HL-60 (cell line): ENCODE measurements around the gene MCL1.

Source experiments
- GABPA ChIP-seq: IDR thresholded peaks from 2 replicates; pipeline ENCODE4 v1.6.1; 2012; ENCODE audit warnings: low read depth
- POLR2AphosphoS5 ChIP-seq: IDR thresholded peaks from 2 replicates; pipeline ENCODE4 v1.6.1; 2012; ENCODE audit warnings: low read depth
- SPI1 ChIP-seq: IDR thresholded peaks from 2 replicates; pipeline ENCODE4 v1.6.1; 2012; ENCODE audit warnings: low read depth, mild to moderate bottlenecking, borderline replicate concordance
- TF ChIP-seq, protein P1 (sequence below): IDR thresholded peaks from one replicate; pipeline ENCODE4 v1.5.1; 2011; ENCODE audit warnings: low read length, control low read depth, inconsistent platforms; ENCODE audit not compliant: insufficient read depth
- TF ChIP-seq, protein P2 (sequence below): IDR thresholded peaks from 2 replicates; pipeline ENCODE4 v1.6.1; 2012; ENCODE audit warnings: low read depth; ENCODE audit not compliant: insufficient replicate concordance

DNA sequence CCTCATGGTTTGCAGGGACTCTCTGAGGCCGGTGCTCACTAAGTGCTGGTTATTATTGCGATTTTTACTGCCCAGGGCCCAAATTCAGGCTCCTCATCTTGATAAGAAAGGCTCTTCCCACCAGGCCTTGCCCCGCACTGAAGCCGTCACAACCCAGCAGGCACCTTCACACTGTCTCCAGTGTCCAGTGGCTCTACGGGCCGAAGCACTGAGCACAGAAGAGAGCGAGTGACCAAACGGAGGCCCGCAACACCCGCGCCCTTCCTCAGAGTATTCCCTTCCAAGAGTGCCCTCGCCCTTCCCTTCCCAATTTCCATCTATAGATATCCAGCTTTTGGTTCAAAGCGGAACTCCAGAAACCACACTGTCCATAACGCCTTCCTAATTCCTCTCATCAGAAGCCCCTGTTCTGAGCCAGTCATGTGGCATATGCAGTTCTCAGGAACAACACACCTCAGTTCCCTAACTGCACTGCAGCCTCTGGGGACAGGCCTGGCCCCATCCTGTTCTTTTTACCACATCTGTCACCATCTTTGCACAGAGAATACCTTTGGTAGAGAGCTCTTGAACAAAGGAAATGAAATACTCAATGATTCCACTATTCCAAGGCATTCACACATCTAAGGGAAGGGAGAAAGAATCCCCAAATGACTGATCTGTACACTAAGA, 48.8 kb downstream of the MCL1 start:
- TF ChIP-seq, protein P1, sequence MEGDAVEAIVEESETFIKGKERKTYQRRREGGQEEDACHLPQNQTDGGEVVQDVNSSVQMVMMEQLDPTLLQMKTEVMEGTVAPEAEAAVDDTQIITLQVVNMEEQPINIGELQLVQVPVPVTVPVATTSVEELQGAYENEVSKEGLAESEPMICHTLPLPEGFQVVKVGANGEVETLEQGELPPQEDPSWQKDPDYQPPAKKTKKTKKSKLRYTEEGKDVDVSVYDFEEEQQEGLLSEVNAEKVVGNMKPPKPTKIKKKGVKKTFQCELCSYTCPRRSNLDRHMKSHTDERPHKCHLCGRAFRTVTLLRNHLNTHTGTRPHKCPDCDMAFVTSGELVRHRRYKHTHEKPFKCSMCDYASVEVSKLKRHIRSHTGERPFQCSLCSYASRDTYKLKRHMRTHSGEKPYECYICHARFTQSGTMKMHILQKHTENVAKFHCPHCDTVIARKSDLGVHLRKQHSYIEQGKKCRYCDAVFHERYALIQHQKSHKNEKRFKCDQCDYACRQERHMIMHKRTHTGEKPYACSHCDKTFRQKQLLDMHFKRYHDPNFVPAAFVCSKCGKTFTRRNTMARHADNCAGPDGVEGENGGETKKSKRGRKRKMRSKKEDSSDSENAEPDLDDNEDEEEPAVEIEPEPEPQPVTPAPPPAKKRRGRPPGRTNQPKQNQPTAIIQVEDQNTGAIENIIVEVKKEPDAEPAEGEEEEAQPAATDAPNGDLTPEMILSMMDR, result no peak
- TF ChIP-seq, protein P2, sequence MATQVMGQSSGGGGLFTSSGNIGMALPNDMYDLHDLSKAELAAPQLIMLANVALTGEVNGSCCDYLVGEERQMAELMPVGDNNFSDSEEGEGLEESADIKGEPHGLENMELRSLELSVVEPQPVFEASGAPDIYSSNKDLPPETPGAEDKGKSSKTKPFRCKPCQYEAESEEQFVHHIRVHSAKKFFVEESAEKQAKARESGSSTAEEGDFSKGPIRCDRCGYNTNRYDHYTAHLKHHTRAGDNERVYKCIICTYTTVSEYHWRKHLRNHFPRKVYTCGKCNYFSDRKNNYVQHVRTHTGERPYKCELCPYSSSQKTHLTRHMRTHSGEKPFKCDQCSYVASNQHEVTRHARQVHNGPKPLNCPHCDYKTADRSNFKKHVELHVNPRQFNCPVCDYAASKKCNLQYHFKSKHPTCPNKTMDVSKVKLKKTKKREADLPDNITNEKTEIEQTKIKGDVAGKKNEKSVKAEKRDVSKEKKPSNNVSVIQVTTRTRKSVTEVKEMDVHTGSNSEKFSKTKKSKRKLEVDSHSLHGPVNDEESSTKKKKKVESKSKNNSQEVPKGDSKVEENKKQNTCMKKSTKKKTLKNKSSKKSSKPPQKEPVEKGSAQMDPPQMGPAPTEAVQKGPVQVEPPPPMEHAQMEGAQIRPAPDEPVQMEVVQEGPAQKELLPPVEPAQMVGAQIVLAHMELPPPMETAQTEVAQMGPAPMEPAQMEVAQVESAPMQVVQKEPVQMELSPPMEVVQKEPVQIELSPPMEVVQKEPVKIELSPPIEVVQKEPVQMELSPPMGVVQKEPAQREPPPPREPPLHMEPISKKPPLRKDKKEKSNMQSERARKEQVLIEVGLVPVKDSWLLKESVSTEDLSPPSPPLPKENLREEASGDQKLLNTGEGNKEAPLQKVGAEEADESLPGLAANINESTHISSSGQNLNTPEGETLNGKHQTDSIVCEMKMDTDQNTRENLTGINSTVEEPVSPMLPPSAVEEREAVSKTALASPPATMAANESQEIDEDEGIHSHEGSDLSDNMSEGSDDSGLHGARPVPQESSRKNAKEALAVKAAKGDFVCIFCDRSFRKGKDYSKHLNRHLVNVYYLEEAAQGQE, result no peak
- no peak for TF ChIP-seq POLR2AphosphoS5
- no peak for TF ChIP-seq GABPA
- TF ChIP-seq SPI1, result no peak
